Measurements from ENCODE around the gene MFSD2A.
A peak's percentile ranks its signal among the peaks of the same experiment; 100 is the strongest.
"Not testable (repeated sequence)": the region's sequence is repeated elsewhere in the genome, so short reads cannot be mapped to it uniquely, and the experiment has no call there.

Gene MFSD2A

GRCh38 chr1:40004857-40005256 lies 49.9 kb downstream of the MFSD2A start:
- DNase-seq, result no peak

GRCh38 chr1:40007481-40008034 lies 52.6 kb downstream of the MFSD2A start:
- DNase-seq, result not testable (repeated sequence)

- no peak for DNase-seq
Measured at GRCh38 chr1:40011198-40011597, 56.3 kb downstream of the MFSD2A start.

- peak; percentile 20 to 52 (median 47) for DNase-seq
Measured at GRCh38 chr1:40014253-40014706, 59.3 kb downstream of the MFSD2A start.

- peak; percentile 30 to 60 (median 54) for DNase-seq
Measured at GRCh38 chr1:40014812-40015594, 60.1 kb downstream of the MFSD2A start.

- no peak for DNase-seq
Measured at GRCh38 chr1:40017951-40018575, 63.1 kb downstream of the MFSD2A start.

Measured in suppressor macrophage treated with lipopolysaccharide for 1 hour (primary cell).